ENCODE data around the gene CFDP1. TPM values are rescaled to one million over a fixed set of nuclear protein-coding genes. Genes with fewer than 3 reads are reported as not detected.

The CFDP1 gene
- total and polyA plus RNA-seq, 2 of the 13 experiments (the other 11 are each of a cell fraction or from before 2014, with no cell fraction given), result 78.6 to 153 TPM

DNA sequence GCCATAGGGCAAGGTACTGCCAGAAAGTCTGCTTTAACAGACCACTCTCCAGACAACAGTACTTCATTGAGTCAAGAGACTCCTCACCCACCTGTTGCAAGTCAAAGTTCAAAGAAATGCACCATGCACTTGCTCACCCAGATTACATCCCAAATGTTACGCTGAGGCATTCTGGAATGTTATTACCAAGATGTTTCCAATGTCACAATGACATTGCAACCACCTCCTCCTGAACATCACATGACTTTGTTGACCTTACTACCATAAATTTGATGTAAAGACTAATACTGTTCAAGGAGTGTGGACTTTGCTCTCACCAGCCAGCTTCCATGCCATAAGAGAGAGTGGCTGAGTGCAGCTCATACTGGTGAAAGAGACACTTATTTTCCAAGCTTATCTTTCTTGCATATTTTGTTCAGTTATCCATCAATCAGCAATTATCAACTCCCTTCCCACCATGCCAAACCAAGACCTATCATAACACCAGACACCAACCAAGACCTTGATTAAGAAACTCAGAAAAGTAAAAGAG is 123.3 kb downstream of the CFDP1 start (continued):
- TF ChIP-seq NONO (IDR thresholded peaks at IDR 0.05) (no peak), NONO (CRISPR knock-in tag; conservative IDR thresholded peaks at IDR 0.05) (peak; percentile 49; the same call in 1 of the 2 replicates), SP4 (CRISPR knock-in tag; IDR thresholded peaks at IDR 0.05) (no peak), PCBP1 (IDR thresholded peaks at IDR 0.05; ENCODE audit: borderline replicate concordance, low read depth, low read length) (no peak), CBX1 (IDR thresholded peaks at IDR 0.05; ENCODE audit: low read depth) (no peak), FOXK2 (IDR thresholded peaks at IDR 0.05) (no peak; the same call in 1 of the 2 replicates), ZNF329 (CRISPR knock-in tag; IDR thresholded peaks at IDR 0.05; ENCODE audit: low read depth) (no peak), REXO4 (CRISPR knock-in tag; IDR thresholded peaks at IDR 0.05; ENCODE audit: borderline replicate concordance) (no peak), ZNF292 (CRISPR knock-in tag; IDR thresholded peaks at IDR 0.05; ENCODE audit: borderline replicate concordance, low read depth) (no peak), TCF7 (IDR thresholded peaks at IDR 0.05; ENCODE audit: low read depth) (peak; percentile 56), ZNF570 (CRISPR knock-in tag; IDR thresholded peaks at IDR 0.05; ENCODE audit: borderline replicate concordance) (no peak), ZNF160 (CRISPR knock-in tag; IDR thresholded peaks at IDR 0.05) (no peak), ARNT2 (CRISPR knock-in tag; IDR thresholded peaks at IDR 0.05; ENCODE audit: low read depth) (peak; percentile 60), TAF15 (IDR thresholded peaks at IDR 0.05; ENCODE audit: low read depth, low read length, poor library complexity, severe bottlenecking) (no peak), ZBTB1 (CRISPR knock-in tag; IDR thresholded peaks at IDR 0.05; ENCODE audit: borderline replicate concordance) (no peak), ZBTB7A (CRISPR knock-in tag; IDR thresholded peaks at IDR 0.05) (no peak), ZNF737 (CRISPR knock-in tag; IDR thresholded peaks at IDR 0.05; ENCODE audit: borderline replicate concordance) (no peak)
- TF ChIP-seq, protein P1, sequence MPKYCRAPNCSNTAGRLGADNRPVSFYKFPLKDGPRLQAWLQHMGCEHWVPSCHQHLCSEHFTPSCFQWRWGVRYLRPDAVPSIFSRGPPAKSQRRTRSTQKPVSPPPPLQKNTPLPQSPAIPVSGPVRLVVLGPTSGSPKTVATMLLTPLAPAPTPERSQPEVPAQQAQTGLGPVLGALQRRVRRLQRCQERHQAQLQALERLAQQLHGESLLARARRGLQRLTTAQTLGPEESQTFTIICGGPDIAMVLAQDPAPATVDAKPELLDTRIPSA (CRISPR knock-in tag; IDR thresholded peaks at IDR 0.05; ENCODE audit: borderline replicate concordance), result no peak
- TF ChIP-seq, protein P2, sequence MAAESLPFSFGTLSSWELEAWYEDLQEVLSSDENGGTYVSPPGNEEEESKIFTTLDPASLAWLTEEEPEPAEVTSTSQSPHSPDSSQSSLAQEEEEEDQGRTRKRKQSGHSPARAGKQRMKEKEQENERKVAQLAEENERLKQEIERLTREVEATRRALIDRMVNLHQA (CRISPR knock-in tag; IDR thresholded peaks at IDR 0.05), result no peak
- TF ChIP-seq, protein P3, sequence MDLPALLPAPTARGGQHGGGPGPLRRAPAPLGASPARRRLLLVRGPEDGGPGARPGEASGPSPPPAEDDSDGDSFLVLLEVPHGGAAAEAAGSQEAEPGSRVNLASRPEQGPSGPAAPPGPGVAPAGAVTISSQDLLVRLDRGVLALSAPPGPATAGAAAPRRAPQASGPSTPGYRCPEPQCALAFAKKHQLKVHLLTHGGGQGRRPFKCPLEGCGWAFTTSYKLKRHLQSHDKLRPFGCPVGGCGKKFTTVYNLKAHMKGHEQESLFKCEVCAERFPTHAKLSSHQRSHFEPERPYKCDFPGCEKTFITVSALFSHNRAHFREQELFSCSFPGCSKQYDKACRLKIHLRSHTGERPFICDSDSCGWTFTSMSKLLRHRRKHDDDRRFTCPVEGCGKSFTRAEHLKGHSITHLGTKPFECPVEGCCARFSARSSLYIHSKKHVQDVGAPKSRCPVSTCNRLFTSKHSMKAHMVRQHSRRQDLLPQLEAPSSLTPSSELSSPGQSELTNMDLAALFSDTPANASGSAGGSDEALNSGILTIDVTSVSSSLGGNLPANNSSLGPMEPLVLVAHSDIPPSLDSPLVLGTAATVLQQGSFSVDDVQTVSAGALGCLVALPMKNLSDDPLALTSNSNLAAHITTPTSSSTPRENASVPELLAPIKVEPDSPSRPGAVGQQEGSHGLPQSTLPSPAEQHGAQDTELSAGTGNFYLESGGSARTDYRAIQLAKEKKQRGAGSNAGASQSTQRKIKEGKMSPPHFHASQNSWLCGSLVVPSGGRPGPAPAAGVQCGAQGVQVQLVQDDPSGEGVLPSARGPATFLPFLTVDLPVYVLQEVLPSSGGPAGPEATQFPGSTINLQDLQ (CRISPR knock-in tag; IDR thresholded peaks at IDR 0.05), result no peak
- TF ChIP-seq, protein P4, sequence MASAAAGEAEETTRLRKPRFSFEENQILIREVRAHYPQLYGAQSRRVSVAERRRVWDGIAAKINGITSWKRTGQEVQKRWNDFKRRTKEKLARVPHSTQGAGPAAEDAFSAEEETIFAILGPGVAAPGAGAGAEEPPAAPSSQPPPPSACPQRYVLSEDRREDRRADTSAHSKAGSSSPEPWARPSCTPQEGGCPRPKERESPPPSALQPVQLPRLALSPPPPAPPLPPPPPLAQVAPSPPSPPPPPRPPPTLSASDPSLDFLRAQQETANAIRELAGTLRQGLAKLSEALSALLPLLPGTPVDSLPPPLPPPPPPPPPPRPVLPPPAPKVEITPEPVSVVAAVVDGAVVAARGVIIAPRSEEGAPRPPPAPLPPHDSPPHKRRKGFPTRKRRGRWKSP (CRISPR knock-in tag; IDR thresholded peaks at IDR 0.05), result peak; percentile 62; the same call in 1 of the 2 replicates
- TF ChIP-seq, protein P5, sequence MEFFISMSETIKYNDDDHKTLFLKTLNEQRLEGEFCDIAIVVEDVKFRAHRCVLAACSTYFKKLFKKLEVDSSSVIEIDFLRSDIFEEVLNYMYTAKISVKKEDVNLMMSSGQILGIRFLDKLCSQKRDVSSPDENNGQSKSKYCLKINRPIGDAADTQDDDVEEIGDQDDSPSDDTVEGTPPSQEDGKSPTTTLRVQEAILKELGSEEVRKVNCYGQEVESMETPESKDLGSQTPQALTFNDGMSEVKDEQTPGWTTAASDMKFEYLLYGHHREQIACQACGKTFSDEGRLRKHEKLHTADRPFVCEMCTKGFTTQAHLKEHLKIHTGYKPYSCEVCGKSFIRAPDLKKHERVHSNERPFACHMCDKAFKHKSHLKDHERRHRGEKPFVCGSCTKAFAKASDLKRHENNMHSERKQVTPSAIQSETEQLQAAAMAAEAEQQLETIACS (CRISPR knock-in tag; IDR thresholded peaks at IDR 0.05), result no peak

All from HepG2 (cell line).